GM19193 (cell line): ENCODE results near the gene WSB2.

Source experiments
- POLR2A ChIP-seq: IDR thresholded peaks from 4 replicates; pipeline ENCODE4 v1.6.1; 2011; ENCODE audit not compliant: insufficient read depth, insufficient read length; ENCODE audit errors: extremely low read depth

Gene WSB2

GRCh38 chr12:118023301-118023860 lies 37.6 kb downstream of the WSB2 start:
- TF ChIP-seq POLR2A = no peak

GRCh38 chr12:118022728-118023109 lies 38.3 kb downstream of the WSB2 start:
- TF ChIP-seq POLR2A = no peak

DNA sequence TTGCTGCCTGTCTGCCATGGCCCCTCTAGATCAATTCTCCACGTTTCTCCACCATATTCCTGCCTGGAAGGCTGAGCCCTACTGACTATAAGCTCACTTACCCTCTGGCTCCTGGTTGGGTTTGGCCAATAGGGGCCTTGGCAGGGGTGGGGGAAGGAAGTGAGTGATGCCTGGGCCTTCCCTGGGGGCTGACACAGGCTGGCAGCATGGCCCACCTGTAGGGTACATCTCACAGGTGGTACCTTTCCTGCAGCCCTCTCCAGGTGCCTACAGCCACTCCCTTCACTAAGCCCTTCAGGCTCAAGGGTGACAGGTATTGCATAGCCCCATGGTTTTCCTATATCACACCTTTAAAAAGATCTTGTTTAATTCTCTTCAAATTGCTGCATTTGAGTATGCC lies 40.9 kb downstream of the WSB2 start:
- TF ChIP-seq POLR2A = no peak

DNA sequence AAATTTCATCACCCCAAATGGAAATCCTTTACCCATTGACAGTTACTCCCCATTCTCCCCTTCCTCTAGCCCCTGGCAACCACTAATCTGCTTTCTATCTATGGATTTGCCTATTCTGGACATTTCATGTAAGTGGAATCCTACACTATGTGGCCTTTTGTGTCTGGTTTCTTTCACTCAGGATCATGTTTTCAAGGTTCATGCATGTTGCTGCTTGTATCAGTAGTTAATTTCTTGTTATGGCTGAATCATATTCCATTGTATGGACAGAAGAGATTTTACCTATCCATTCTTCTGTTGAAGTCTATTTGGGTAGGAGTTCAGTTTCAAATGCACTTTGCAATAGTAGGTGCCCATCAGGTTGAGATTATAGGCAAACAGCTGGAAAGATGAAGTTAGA lies 43.1 kb downstream of the WSB2 start:
- no peak for TF ChIP-seq POLR2A

DNA sequence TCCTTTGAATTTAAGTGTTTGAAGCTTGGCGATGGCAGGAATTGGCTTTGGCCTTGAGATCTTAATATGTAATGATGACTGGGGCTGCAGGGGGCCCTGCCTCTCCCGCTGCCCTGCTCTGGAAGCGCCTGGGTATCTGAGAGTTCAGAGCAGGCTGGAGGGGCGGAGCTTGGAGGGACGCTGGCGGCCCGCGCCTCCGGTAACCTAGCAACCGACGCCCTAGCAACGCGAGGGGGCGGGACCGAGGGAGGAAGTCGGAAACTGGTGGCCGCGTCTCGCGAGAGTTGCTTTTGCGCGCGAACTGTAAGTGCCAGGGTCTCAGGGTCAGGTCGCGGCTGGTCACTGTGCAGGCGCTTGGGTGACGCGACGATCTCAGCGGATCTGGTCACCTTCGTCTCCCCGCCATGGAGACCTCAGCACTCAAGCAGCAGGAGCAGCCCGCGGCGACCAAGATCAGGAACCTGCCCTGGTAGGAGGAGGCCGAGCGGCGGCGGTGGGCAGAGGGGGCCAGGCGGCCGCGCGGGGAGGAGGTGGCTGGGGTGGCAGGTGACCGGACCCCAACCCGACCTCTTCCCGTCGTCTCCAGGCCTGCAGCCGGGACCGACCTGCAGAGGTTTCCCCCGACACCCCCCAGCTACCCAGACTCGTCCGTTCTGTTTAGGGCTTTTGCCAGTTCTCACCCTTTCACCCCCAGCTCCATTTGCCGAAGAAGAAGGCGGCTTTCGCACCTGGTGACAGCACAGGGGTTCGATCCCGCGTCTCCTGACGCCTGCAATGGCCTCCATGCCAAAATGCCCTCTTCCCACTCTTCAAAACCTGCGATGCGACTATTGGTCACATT lies 44.3 kb downstream of the WSB2 start, which contains the start of gene RFC5:
Gene RFC5 (plus strand): TSS at position 280 of the 841 bp plus-strand sequence. CDS start 125 bp downstream, at position 405.
- peak; percentile 91 for TF ChIP-seq POLR2A

GRCh38 chr12:118015944-118016343 lies 45.0 kb downstream of the WSB2 start:
- TF ChIP-seq POLR2A = no peak

GRCh38 chr12:118015306-118015705 lies 45.7 kb downstream of the WSB2 start:
- TF ChIP-seq POLR2A = no peak

DNA sequence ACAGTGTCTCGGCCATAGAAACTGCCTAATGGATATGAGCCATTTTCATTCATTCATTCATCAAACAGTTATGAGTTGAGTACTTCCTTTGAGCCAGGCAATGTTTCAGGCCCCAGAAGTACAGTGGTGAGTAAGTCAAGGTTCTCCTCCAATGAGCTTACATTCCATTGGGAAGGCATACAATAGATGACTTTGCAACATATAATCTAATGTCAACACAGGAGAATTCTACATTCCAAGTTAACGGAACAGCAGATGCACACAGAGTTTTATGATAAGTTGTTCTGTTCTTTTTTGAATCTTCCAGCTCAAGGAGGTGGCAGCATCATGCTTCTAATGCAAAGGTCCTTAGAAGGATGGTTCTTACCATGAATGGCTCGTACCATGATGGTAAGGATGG lies 47.7 kb downstream of the WSB2 start:
- no peak for TF ChIP-seq POLR2A

GRCh38 chr12:118011961-118012360 lies 49.0 kb downstream of the WSB2 start:
- no peak for TF ChIP-seq POLR2A

DNA sequence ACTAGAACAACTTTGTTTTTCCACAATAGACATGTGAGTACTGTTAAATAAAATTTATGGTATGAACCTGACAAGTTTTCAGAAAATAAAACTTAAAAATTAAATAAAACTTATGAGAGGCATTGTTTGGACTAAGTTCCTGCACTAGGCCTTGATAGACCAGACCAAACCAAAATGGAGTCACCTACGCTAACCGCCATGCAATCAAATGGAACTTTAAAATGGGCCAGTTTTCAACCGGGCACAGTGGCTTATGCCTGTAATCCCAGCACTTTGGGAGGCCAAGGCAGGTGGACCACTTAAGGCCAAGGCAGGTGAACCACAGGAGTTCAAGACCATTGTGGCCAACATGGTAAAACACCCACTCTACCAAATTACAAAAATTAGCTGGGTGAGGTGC lies 49.6 kb downstream of the WSB2 start:
- no peak for TF ChIP-seq POLR2A

- TF ChIP-seq POLR2A = no peak
Observed at GRCh38 chr12:118010903-118011302, 50.1 kb downstream of the WSB2 start.

- TF ChIP-seq POLR2A = no peak
Observed at GRCh38 chr12:117998719-117999118, 62.3 kb downstream of the WSB2 start.

DNA sequence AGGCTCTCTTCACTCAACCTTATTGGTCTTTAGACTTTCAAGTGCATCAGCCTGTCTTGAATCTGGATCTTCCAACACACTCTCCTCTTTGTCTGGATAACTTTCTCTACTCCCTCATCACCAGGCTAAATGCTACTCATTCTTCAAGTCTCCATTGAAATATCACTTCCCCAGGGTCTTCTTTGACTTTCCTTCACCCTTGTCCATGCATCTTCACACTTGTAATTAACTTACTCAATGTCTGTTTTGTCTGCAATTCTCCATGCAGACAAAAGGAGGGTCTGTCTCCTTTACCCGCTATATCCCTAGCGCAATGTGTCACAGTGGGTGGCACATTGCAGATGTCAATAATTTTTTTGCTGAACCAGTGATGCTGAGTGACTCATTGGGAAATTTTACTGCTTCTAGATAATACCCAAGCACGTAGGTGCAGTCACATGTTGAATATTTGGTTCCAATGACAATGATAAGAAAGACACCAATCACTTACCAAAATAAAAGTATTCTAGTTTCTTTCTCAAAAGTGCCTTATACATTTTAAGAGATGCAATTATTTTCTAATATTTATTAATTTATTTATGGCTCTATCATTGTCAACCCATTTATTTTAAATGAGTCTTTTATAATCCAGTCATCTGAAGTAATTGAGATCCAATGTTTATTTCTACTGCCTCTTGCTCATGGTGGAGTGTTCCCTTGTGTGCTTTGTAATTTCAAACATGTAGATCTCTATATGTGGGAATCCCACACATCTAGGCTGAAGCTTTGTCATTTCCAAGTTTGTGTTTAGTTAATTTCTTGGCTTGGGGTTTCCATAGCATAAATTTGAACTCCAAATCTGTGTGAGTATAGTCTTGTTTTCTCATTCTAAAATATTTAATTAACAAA lies 66.2 kb downstream of the WSB2 start:
- no peak for TF ChIP-seq POLR2A

- no peak for TF ChIP-seq POLR2A
Observed at GRCh38 chr12:117986705-117987469, 74.1 kb downstream of the WSB2 start.

- TF ChIP-seq POLR2A = no peak
Observed at GRCh38 chr12:117985182-117985581, 75.8 kb downstream of the WSB2 start.
